ENCODE measurements around the gene CIITA.
"Not testable (repeated sequence)": the region's sequence is repeated elsewhere in the genome, so short reads cannot be mapped to it uniquely, and the experiment has no call there.

CIITA gene

GRCh38 chr16:10938796-10939648, 62.0 kb downstream of the CIITA start:
- no peak for DNase-seq

- DNase-seq, result no peak
Observed at GRCh38 chr16:10939649-10940234, 62.7 kb downstream of the CIITA start.

- no peak for DNase-seq
Observed at GRCh38 chr16:10940501-10941079, 63.6 kb downstream of the CIITA start.

DNA sequence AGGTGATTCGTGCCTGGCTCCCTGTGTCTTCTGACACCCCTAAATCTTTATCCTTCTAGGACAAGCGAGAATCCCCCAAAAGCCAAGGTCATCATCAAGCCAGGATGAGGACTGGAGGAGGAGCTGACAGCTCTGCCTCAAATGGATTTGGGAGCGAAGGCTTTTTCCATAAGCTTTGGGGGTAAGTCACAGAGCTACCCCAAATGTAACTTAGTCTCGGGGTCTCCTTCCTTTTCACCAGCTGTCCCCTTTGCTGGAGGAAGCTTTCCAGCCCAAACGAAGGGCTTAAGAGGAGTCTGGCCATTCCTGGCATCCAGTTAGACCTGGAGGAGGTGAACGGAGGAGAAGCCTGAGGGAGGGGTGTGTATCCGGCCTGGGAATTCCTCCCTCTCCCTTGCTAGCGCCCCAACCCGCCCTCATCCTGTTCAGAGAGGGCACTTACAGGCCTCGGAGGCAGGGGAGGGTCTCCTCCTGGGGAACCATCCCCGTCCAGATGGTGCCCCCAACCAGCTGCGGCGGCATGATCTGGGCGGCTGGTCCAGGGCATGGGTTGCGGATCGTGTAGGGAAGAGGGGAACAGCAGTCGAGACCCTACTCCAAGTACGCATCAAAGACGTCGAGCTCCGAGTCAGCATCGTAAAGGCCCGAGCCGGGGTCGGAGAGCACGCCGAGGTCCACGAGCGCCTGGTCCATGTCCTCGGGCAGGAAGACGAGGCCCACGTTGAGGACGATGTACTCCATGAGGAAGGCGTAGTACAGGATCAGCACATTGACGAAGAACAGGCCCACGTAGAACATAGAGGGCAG, 64.3 kb downstream of the CIITA start:
- DNase-seq, result no peak

DNA sequence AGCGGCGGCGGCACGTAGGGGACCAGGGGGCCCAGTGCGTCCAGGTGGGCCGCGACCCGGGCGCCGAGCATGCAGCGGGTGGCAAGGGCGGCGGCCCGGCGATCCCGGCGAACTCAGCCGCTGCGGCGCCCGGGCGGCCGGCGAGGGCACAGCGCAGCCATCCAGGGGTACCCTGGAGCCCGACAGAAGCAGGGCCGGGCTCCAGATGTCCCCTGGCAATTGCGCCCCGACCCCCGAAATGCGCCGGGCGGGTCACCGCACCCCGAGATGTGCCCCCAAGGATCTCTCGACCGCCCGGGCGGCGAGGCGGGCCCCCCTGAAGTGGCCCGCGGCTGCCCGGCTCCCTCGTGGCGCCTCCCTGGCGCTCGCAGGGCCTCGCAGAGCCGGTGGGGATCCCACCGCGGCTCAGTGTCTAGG, 64.9 kb downstream of the CIITA start:
- not testable (repeated sequence) for DNase-seq

DNA sequence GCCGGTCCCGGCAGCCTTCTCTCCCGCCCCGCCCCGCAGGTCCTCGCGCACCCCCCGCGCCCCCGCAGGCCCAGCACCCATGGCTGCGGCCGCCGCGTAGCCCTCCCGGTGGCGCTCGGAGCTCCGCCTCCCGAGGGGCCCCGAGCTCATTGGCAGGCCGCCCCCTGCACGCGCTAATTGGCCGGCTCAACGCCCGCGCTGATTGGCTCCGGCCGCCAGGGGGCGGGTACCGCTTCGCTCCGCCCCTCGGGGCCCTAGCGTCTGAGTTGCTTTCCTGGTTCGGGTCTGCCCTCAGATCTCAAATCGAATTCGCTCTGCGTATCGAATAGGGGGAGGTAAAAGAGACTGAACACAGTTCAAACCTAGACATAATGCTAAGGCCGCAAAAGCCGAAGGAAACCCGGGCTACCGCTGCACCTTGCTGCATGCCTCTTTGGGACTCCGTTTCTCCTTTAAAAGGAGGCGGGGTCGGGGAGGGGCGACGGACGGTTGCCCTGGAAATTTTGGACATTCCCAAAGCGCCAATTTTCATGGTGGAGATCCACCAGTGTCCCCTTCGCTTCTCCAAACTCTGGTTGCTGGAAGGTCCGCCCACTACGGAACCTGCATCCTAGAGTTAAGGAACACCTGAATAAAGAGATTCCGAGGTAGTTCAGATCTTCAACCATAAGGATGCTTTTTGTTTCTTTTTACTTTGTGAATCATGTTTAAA, 65.5 kb downstream of the CIITA start, which contains the start of gene DEXI:
Gene DEXI, minus strand, starts transcription at position 117 of the 712 bp plus-strand sequence. CDS start 463 bp downstream, outside the sequence.
- peak; percentile 88 for DNase-seq

DNA sequence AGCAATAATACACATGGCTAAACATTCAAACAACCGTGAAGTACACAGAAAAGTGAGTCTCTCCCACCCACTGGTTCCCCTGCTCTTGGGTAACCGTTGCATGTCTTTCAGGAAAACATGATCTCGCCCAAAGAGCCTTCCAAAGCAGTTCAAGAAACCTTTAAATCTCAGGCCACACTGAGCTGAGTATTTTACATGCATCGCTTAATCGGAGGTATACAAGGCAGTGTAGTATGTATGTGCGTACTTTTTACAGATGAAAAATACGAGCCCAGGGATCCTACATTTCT, 66.0 kb downstream of the CIITA start:
- DNase-seq, result no peak

DNA sequence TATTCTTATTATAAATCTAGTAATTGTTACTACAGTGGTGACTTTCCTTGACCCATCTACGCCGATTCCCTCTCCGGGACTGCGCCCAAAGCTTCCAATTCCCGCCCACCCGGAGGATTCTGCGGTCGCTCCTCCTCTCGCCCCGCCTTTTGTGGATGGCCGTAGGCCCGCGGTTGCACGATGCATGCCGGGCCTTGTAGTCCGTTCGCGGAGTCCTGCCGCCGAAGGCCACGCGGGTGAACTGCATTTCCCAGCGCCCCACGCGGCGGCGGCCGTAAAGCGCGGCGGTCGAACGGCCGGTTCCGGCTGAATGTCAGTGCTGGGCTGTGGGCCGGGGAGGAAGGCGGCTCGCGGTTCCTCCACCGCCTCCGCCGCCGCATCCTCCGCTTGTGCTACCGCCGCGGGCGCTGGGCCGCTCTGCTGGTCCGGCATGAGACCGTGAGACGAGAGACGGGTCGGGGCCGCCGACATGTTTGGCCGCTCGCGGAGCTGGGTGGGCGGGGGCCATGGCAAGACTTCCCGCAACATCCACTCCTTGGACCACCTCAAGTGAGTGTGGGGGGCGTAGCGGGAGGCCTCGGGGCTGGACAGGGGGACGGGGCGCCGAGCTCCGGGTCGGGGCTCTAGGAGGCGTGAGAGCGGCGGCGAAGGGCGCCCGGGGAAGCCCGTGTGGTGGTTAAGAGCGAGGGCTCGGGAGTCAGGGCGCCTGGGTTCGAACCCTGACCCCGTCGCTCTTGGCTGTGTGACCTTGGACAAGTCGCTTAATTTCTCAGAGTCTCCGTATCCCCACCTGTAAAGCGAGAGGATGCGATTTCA, 67.5 kb downstream of the CIITA start, which contains the start of gene CLEC16A:
Gene CLEC16A, plus strand, starts transcription at position 316 of the 816 bp plus-strand sequence. Its CDS starts 154 bp downstream, at position 470.
- DNase-seq, result peak; percentile 95

DNA sequence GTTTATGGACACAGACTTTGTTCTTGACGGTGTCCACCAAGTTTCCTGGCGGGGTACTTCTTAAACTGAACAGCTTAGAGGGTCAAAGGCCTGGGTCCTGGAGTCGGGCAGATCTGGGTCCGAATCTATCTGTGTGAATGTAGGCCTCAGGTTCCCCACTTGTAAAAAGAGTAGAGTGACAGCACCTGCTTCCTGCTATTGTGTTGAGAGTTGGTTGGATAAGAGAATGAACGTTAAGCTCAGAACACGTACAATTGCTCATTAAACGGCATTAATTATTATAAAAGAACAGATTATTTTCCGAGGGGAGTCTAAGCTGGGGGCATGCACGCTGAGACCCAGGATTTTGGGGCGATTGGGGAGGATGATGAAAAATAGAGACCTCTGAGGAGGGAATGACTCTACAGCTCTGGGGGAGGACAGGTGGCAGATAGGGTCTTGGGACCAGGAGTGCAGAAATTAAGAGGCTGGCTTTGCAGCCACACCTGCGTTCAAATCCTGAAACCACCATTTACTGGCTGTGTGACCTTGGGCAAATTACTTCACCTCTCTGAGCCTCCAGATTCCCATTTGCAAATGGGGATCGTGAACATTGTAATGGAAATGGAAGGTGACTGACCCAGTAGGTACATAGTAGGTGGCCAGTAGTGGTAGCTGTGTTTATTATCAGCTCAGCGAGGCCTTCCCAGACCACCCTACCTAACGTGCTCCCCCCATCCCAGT, 68.2 kb downstream of the CIITA start:
- no peak for DNase-seq

GRCh38 chr16:10946308-10946707, 69.3 kb downstream of the CIITA start:
- no peak for DNase-seq

- DNase-seq, result no peak
Observed at GRCh38 chr16:10947211-10947787, 70.3 kb downstream of the CIITA start.

- no peak for DNase-seq
Observed at GRCh38 chr16:10949424-10949970, 72.5 kb downstream of the CIITA start.

DNA sequence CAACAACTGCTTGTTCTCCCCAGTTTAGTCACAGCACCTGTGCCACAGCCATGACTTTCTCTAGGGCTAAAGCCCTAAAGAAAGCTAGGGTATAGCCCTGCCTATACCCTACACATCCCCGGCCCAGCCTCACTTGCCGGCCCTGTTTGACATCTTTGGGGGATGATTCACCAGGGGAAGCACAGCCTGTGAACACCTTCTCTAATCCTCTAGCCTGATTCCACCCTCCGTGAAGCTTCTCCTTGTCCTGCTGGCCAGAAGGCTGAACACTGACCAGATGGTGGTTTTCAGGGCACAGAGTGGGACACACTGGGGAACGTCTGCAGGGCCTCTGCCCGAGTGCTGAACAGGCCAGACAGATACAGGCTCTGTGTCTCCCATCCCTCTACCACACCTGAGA, 73.4 kb downstream of the CIITA start:
- DNase-seq, result no peak

GRCh38 chr16:10951026-10951425, 74.0 kb downstream of the CIITA start:
- DNase-seq, result no peak

GRCh38 chr16:10954903-10955302, 77.9 kb downstream of the CIITA start:
- no peak for DNase-seq

DNA sequence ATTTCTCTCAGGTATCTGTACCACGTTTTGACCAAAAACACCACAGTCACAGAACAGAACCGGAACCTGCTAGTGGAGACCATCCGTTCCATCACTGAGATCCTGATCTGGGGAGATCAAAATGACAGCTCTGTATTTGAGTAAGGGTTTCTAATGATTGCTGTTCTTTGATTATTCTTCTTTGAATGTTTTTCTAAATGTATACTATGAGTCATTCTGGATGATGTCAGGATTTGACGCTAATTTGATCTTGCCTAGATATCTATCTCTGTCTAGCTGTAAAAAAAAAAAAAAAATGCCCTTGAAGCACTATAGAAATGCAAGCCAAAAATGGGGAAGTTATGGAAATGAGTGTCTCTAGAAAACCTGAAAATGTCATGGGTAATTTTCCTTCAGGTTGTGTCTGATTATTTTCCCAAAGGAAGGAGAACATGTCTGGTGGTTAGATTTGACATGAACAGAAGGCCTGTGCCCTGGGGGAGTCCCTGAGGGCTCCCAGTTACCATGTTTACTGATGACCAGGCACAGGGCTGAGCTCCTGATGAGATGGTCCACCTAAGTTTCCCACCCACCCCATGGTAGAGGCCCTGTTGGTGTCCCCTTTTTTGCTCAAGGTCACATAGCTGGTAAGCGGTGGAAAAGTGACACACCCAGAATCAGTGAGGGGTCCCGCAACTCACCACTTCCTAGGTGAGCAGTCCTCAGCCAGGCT, 80.9 kb downstream of the CIITA start:
- peak; percentile 49 for DNase-seq

DNA sequence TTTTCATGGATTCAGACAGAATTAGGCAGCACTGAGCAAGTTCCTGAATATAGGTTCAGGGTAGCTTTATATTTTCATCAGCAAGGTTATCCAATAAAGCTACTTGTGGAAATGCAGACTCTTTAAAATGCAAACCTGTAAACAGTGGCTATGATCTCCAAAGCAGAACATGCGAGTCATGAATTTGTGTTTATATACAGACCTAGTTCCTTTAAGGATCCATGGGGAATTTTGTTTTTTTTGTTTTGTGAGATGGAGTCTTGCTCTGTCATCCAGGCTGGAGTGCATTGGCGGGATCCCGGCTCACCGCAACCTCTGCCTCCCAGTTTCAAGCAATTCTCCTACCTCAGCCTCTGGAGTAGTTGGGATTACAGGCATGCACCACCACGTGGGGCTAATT, 82.2 kb downstream of the CIITA start:
- DNase-seq, result no peak

DNA sequence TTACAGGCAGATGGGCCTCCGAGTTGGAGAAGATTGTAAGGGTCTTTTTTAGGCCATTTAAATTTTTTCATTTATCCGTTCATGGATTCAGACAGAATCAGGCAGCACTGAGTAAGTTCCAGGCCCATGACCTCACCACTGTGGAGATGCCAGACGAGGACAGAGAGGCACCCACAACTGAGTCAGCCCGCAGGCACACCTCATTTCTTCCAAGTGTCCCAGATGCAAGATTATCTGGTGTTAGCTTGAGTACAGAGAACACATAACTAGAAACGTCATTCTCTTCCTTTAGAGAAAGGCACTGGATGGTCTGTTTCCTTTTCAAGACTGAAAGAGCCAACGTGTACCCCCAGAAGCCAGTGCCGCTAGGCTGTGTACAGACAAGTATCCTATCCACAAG, 84.2 kb downstream of the CIITA start:
- DNase-seq, result peak; percentile 87

Data from HCEC 1CT (cell line).